Brain pericyte (primary cell): Measurements from ENCODE around the gene LRWD1.
"Not testable (repeated sequence)": the region's sequence is repeated elsewhere in the genome, so short reads cannot be mapped to it uniquely, and the experiment has no call there.

Source experiments
- DNase-seq: peaks from one replicate; pipeline ENCODE4 v3.0.0-alpha.2; 2012; ENCODE audit warnings: low read depth, low spot score

Gene LRWD1

DNA sequence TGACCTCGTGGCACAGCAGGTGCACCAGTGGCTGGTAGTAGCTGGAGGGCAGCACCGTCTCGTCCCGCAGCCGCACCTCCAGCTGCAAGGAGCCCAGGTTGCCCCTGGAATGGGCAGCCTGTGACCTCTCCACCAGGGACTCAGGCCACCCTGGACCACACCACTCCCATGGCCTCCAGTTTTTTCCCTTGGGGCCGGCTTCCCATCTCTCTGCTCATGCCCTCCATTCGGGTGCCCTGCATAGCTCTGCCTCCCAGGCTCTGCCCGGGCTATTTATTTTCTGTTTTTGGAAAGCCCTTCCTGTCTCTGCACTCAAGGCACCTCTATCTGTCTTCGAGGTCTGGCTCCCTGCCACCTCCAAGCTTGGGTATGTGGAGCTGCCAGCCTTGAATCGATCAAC, 32.1 kb downstream of the LRWD1 start:
- DNase-seq = not testable (repeated sequence)

DNA sequence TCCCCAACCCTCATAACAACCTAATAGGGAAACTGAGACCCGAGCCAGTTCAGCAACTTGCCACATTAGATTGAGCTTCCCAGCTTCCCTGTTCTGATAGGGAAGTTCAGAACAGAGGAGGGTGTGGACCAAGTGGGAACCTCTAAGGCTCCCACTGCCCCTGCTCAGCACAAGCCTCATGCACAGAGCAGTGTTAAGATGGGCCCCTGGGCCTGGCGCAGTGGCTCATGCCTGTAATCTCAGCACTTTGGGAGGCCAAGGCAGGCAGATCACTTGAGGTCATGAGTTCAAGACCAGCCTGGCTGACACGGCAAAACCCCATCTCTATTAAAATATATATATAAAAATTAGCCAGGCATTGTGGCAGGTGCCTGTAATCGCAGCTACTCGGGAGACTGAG, 32.5 kb downstream of the LRWD1 start:
- DNase-seq = not testable (repeated sequence)

DNA sequence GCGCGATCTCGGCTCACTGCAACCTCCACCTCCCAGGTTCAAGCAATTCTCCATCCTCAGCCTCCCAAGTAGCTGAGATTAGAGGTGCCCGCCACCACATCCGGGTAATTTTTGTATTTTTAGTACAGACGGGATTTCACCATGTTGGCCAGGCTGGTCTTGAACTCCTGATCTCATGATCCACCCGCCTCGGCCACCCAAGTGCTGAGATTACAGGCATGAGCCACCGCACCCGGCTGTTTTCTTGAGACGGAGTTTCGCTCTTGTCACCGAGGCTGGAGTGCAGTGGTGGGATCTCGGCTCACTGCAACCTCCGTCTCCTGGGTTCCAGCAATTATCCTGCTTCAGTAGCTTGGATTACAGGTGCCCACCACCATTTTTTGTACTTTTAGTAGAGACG, 33.5 kb downstream of the LRWD1 start:
- not testable (repeated sequence) for DNase-seq

DNA sequence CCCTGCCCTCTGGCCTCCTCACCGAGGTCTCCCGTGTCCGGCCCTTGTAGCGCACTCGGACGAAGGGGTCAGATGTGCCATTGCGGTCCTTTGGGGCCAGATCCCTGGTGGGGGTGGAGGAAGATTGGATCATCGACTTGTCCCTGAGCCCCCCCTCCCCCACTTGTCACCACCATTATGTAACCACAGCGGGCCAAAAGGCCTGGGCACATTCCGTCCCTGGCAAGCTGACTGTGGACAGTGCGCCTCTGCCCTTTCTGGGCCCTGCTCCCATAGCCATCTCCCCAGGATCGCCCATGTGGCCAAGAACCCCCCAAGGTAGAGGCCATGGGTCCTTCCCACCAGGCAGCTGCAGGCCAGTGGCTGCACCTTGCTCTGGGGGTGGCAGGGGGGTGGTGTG, 38.4 kb downstream of the LRWD1 start:
- not testable (repeated sequence) for DNase-seq

DNA sequence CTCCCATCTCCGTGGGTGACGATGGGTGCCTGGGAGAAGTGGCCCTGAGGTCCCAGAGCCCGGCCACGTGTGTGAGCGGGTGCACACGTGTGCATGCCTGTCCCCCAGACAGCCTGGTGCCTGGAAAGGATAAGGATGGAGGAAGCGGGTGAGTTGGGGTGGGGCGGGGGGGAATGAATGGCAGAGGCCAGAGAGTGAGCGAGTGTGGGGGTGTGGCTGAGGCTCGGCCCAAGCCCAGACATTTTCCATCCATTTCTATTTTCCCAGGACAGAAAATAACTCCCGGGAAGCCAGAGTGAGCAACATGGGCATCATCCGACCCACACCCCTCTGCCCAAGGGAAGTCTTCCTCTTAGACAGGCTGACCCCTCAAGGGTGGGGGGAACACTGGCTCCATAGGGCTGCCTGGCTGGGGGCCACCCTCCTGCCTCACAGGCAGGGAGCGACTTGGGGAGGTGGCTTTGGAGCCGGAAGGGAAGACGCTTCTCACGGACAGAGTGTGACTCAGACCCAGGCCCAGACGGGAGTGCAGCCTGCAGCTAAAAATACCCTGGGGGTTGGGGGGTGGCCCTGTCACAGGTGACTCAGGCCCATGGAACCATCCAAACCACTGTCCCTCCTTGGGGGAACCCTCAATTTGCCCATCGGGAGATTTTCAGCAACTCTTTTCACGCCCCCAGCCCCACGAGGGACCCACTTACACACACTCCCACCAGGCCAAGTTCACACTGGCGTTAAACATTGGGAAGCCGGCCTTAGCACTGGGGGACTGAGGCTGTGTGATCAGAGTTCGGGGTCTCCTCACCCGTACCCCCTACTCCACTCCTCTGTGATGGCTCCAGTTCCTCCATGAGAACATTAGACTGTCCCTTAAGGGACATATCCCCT, 40.8 kb downstream of the LRWD1 start:
- not testable (repeated sequence) for DNase-seq

DNA sequence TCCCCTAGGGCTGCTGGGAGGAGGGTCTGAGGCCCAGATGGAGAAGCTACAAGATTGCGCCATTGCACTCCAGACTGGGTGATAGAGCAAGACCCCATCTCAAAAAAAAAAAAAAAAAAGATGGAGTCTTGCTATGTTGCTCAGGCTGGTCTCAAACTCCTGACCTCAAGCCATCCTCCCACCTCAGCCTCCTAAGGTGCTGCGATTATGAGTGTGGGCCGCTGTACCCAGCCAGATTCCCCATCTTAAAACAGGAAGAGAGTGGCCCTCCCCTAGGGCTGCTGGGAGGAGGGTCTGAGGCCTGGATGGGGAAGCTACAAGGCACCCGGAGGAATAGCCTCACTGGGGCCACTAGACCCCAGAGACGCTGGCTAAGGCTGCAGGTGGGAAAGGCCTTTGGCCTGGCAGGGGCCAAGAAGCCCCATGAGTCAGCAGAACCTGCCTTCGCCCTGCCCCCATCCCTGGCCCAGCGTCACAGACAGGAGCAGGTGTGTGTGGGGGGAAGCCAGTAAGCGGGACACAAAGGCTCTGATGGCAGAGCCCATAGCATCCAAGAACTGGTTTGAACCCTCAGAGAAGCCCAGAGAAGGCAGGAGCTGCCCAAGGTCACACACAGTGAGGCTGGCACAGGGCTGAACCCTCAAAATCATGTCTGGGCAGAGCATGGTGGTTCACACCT, 42.8 kb downstream of the LRWD1 start:
- DNase-seq = not testable (repeated sequence)

DNA sequence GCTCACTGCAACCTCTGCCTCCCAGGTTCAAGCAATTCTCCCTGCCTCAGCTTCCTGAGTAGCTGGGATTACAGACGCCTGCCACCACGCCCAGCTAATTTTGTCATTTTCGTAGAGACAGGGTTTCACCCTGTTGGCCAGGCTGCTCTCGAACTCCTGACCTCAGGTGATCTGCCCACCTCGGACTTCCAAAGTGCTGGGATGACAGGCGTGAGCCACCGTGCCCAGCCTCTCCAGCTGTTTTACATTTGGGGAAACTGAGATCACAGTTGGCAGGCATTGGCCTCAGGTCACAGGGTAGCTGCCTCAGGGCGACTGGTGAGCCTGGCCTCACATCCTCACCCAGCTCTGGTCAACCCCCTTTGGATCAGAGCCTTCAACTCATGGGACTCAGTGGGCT, 45.8 kb downstream of the LRWD1 start:
- DNase-seq = not testable (repeated sequence)

DNA sequence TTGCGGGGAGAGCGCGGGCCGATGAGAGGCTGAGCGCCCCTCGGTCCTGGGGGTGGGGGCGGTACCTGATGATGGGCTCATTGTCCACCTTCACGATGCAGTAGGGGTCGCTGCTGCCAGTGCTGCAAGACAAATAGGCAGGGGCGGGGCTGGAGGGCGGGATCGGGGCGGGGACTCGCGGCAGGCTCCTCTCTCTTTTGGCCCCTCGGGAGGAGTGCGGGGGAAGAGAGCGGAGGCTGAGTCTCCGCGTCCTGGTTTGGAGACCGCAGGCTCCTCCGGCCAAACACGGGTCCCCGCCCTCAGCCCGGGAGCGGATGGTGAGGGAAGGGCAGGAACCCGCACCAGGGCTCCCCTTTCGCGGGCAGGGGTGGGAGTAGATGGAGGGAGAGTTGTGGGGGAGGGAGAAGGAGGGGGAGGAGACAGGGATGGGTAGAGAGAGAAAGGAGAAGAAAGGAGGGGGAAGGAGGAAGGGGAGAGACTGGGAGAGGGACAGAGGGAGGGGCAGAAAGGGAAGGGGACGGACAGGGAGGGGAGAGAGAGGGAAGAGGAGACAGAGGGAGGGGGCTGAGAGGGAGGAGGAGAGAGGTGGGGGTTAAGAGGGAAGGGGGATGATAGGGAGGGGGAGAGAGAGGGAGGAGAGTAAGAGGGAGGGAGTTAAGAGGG, 47.2 kb downstream of the LRWD1 start:
- DNase-seq = not testable (repeated sequence)

DNA sequence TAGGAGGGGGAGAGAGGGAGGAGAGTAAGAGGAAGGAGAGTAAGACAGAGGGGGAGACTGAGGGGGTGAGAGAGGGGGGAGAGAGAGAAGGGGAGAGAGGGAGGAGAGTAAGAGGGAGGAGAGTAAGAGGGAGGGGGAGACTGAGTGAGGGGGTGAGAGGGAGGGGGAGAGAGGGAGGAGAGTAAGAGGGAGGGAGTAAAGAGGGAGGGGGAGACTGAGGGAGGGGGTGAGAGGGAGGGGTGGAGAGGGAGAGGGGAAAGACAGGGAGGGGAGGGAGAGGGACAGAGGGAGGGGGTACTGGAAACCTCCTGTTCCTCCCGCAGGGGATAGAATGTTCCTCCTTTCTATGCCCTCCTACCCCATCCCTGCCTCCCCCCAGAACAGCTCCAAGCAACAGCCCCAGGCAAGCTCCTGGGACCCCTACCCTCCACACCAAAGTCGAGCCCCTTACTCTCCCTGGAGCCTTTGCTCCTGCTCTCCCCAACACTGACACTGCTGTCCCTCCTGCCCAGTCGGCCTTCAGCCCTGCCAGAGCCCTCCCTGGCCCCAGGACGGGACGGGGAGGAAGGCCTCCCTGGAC, 47.9 kb downstream of the LRWD1 start:
- DNase-seq = peak; percentile 58

DNA sequence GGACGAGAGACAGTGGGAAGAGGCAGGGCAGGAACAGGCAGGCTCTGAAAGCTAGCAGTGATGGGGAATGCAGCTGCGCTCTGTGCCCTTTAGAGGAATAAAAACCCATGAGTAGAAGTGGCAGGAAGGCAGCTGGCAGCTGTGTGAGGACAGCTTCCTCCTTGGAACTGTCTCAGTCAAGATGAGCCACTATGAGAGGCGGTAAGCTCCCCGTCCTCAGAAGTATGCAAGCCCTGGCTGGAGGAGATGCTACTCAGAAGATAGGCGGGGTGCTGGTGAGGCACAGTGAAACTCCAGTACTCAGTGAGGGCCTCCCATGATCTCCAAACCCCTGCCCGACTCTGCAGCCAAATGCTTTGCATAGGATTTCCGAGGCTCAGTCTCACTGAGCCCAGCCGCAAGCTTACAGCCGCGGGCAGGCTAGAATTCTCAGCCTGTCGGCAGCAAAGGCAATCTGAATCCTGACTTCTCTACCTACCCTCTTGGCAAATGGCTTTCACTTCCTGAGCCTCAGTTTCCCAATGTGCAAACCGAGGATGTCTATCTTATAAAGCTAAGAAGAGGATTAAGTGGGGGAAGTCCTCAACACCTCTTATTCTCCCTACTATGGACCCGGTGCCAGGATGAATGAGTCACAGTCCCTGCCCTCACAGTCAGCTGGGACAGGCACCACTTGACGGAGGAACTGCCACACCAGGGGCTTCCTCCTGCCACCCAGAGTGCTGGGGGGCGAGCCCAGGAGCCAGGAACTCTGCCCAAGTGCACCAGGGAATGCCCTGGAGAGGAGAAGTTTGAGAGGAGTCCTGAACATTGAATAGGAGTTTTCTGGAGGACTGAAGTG, 50.3 kb downstream of the LRWD1 start:
- not testable (repeated sequence) for DNase-seq

DNA sequence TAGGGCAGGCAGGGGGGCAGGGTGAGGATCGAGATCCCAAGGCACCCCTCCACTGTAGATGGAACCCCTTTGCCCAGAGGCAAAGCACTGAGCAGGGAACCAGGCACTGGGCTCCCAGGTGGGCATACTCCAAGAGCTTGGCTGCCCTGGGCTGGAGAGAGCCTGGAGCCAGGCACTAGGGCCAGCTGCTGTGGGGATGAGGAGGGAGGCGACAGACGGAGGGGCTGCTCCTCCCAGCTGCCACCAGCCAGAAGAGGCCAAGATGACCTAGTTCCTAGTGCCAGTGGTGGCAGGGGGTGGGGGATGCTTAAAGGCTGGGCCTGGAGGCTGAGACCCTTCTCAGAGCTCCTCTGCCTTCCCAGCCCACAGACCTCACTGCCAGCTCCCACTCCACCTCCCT, 51.1 kb downstream of the LRWD1 start:
- DNase-seq = not testable (repeated sequence)

DNA sequence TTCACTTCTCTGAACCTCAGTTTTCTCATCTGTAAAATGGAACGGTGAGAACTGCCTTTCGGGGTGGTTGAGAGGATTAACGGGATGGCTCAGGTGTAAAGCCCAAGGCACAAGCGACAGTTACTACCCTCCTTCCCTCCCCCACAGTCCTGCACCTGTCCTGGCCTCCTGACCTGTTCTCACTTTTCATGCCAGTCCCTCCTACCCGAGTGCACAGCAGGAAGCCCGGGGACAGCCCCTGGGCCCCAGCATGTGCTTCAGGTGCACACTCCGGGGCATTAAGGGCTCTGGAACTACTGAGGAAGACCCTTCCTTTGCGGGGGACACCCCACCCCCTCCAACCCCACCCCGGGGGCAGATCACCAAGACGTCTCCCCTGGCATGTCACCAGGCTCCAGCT, 52.2 kb downstream of the LRWD1 start:
- DNase-seq = not testable (repeated sequence)

DNA sequence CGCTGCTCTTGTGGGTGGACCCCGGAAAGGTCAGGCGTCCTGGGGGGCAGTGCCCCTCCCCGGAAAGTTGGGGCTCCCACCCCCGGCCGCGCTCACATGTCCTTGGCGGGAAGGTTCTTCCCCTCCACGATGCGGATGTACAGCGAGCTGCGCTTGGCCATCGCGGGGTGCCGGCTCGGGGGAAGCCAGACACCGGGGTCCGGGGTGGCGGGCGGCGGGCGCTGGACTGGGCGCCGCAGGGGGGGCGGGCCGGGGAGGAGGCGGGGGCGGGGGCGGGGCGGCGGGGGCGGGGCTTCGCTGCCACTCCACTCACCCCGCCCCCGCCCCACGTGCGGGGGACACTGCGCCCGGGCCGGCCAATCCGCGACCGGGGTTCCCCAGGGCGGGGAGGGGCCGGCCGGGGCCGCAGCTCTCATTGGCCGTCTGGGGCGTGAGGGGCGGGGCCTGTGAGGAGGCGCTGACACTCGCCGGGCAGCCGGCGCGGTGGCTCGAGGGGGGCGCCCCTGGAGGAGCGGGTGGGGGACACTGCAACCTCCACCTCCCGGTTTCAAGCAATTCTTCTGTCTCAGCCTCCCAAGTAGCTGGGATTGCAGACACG, 52.9 kb downstream of the LRWD1 start, which contains the start of gene RASA4B:
Gene RASA4B, minus strand, starts transcription at position 228 of the 598 bp plus-strand sequence. Its CDS starts 67 bp downstream, at position 161.
- DNase-seq = not testable (repeated sequence)

DNA sequence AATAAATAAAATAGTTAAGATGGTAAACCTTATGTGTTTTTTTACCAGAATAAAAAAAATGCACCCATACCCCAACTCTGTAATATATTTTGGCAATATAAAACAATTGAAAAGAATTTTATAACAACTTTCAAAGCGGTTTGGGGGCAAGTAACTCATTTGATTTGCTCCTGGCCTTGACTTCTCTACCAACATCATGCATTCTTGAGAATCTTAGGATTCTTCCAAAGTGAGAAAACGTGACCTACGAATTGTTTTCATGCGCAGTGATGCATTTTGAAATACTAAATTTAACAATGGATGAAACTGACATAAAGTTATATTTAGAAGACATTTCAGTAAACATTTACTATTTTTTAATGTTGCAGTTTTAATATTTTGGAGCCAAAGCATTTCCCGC, 56.0 kb downstream of the LRWD1 start:
- not testable (repeated sequence) for DNase-seq
